T-helper 2 cell treated with Interferon-gamma antibody and Interleukin-4, amounts not matched to agents 5 μg/mL and 100 μg/mL, for 36 hours (primary cell): Measurements from ENCODE around the gene MSI2.

Experiments used
- DNase-seq: peaks from one replicate; pipeline ENCODE4 v3.0.0; 2021; ENCODE audit warnings: low spot score
- H3K27ac Mint-ChIP-seq: one replicate; pipeline ENCODE4 v1.8.0; 2021; ENCODE audit warnings: mild to moderate bottlenecking, mixed read lengths
- H3K27me3 Mint-ChIP-seq: one replicate; pipeline ENCODE4 v1.8.0; 2021; ENCODE audit warnings: low read depth, mixed read lengths
- H3K36me3 Mint-ChIP-seq: one replicate; pipeline ENCODE4 v1.8.0; 2021; ENCODE audit warnings: low read depth, mixed read lengths
- H3K4me1 Mint-ChIP-seq: one replicate; pipeline ENCODE4 v1.8.0; 2021; ENCODE audit warnings: low read depth, mixed read lengths
- H3K4me3 Mint-ChIP-seq: one replicate; pipeline ENCODE4 v1.8.0; 2022; ENCODE audit warnings: mild to moderate bottlenecking, moderate library complexity, mixed read lengths
- H3K9me3 Mint-ChIP-seq: one replicate; pipeline ENCODE4 v1.8.0; 2021; ENCODE audit warnings: mixed read lengths

MSI2 gene

DNA sequence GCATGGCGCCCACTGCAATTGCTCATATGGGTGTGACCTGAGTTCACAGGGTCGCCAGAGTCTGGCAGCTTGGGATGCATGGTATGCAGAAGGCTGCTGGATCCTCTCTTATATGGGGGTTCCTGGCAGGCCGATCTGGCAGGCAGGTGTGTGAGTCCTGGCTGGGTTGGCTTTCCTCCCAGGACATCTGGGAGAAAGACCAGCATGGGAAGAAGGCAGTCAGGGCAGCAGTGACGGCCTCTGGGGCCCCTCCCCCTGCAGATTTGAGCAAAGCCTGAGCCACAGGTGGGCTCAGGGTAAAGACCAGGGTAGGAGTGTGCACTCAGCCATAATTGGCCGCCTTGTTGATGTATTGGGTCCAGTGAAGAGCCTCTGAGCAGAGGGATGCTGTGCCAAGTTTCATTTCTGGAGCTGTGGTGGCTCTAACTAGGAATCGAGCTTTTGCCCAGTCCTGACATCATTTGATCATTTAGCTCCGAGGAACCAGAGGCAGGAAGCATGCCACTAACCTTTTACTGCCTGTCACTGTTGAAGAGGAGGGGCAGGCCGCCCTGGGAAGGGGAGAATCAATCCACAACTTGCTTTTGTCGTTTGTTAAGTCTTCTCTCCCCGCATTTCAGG, 314.5 kb downstream of the MSI2 start:
- no peaks in the 10 kb centered on the region for H3K9me3 Mint-ChIP-seq
- H3K27ac Mint-ChIP-seq, result no peak overlapping the region
- H3K4me1 Mint-ChIP-seq, result no peaks in the 10 kb centered on the region

DNA sequence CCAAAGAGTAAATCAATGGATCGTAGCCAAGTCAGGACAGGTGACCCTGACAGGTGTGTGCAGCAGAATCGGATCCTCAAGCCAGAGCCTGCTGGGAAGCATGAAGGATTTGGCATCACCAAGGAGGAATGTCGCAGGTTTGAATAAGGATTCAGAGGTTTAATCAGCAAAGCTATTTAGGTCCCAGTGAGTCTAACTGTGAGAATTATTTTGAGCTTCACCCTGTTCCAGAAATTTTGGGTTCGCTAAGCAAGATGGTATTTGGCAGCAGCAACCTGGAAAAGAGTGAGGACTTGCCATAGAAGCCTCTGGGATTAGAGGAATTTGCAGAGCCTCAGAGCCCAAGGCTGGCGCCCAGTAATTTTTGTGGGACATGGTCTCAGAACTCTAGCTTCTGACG, 315.7 kb downstream of the MSI2 start:
- H3K9me3 Mint-ChIP-seq, result no peaks in the 10 kb centered on the region
- no peaks in the 10 kb centered on the region for H3K4me1 Mint-ChIP-seq

More for the DNA sequence above, 314.5 kb downstream of the MSI2 start:
- H3K27me3 Mint-ChIP-seq, result no peaks in the 10 kb centered on the region
- no peaks in the 10 kb centered on the region for H3K36me3 Mint-ChIP-seq
- H3K4me3 Mint-ChIP-seq, result no peak overlapping the region
- DNase-seq, result no peak

DNA sequence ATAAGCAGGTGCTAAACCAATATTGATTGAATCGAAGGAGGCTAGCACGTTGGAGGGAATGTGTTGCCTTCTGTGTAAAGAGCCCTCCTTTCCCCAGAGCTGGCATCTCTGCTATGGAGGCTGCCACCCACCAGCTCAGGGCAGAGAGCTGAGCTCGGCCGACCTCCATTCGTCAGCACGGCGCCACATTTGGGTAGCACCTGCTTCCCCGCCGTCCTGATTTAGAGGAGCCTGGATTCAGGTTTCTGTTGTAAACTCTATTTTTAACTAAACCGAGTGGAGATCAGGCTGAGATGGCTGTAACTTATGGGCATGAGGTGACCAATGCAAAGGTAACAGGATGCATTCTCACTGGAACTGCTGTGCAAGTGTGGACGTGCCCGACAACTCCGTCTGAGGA, 316.3 kb downstream of the MSI2 start:
- Mint-ChIP-seq H3K27ac (no peak overlapping the region), H3K27me3 (no peaks in the 10 kb centered on the region), H3K4me3 (no peak overlapping the region), H3K4me1 (no peaks in the 10 kb centered on the region), H3K36me3 (no peaks in the 10 kb centered on the region), H3K9me3 (no peaks in the 10 kb centered on the region)
- DNase-seq, result no peak

More for the DNA sequence above, 315.7 kb downstream of the MSI2 start:
- DNase-seq, result no peak
- Mint-ChIP-seq H3K36me3 (no peaks in the 10 kb centered on the region), H3K27ac (no peak overlapping the region), H3K4me3 (no peak overlapping the region), H3K27me3 (no peaks in the 10 kb centered on the region)

DNA sequence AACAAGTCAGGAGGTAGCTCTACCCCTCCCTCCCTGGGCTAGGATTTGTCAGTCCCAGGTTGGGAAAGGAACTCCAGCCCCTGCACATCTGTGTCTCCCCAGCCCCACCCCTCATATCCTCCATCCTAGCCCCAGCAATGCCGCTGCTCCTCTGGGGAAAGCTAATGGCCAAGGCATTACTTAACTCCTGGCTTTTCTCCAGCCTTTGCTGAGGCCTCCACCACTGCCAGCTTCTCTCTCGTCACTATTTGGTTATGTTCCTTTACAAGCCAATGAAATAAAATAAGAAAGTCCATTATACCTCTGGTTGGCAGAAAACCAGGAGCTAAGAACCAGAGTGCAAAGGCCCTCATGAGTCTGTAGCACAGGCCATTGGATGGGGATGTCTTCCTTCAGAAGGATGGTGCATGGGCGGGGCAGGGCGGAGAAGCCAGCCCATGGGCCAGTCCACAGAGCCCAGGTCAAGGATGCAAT, 317.8 kb downstream of the MSI2 start:
- H3K4me3 Mint-ChIP-seq, result no peak overlapping the region
- H3K27ac Mint-ChIP-seq, result no peak overlapping the region
- H3K4me1 Mint-ChIP-seq, result no peaks in the 10 kb centered on the region
- H3K27me3 Mint-ChIP-seq, result no peaks in the 10 kb centered on the region
- H3K9me3 Mint-ChIP-seq, result no peaks in the 10 kb centered on the region
- DNase-seq, result no peak
- no peaks in the 10 kb centered on the region for H3K36me3 Mint-ChIP-seq

- Mint-ChIP-seq H3K27ac (no peak overlapping the region), H3K27me3 (no peaks in the 10 kb centered on the region)
Measured at GRCh38 chr17:57576744-57577143, 320.4 kb downstream of the MSI2 start.

GRCh38 chr17:57577751-57578607, 321.7 kb downstream of the MSI2 start:
- Mint-ChIP-seq H3K36me3 (no peaks in the 10 kb centered on the region), H3K4me1 (no peaks in the 10 kb centered on the region), H3K27me3 (no peaks in the 10 kb centered on the region), H3K9me3 (no peaks in the 10 kb centered on the region), H3K27ac (no peak overlapping the region), H3K4me3 (no peak overlapping the region)
- DNase-seq, result no peak

More at GRCh38 chr17:57576744-57577143, 320.4 kb downstream of the MSI2 start:
- Mint-ChIP-seq H3K9me3 (no peaks in the 10 kb centered on the region), H3K4me3 (no peak overlapping the region), H3K4me1 (no peaks in the 10 kb centered on the region), H3K36me3 (no peaks in the 10 kb centered on the region)
- DNase-seq, result no peak

DNA sequence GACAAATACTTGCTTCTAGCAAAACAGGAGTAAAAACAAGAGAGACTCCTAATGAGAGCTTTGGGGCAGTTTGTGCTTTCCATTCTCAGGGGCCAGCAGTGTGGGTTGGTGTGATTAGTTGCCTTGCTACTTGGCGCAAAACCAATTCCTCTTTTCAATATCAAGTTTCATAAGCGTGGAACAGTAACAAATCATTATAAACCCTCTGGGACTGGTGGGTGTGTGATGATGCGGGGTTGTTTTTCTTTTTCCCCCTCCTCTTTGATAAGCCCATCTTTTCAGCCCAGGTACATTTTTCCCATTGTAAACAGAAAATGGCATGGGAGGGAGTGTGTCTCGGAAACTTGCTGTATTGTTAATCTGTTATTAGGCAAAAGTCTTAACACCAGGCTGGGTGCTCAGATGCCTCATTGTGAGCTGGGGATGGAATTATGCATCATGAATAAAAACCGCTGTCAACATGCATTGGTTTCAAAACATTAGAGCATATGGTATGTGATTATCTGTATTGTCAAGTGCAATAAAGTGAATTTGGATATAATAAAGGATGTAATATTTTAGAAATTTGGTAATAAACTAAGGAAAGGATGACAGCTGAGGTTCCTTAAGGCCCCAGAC, 322.4 kb downstream of the MSI2 start:
- Mint-ChIP-seq H3K9me3 (no peaks in the 10 kb centered on the region), H3K27ac (no peak overlapping the region), H3K27me3 (no peaks in the 10 kb centered on the region), H3K4me3 (no peak overlapping the region), H3K36me3 (no peaks in the 10 kb centered on the region), H3K4me1 (no peaks in the 10 kb centered on the region)
- no peak for DNase-seq

DNA sequence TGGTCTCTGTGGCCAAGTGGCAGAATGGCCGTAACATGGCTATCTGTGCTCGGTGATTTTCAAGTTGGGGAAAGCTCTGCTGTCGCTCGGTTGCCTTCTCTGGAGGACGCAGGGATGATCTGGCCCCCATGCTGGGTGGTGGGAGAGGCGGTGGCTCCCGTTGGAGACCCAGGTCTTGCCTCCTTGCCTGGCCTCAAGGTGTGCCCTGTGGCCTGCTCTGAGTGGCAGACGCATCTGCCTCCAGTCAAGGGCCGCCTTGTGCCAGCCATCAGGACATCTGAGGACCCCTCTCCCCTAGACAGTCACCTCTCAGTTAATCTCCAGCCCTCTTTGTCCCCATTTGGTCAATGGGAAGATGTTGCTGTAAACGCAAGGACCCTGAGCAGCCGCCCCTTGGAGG, 322.9 kb downstream of the MSI2 start:
- no peaks in the 10 kb centered on the region for H3K36me3 Mint-ChIP-seq
- H3K9me3 Mint-ChIP-seq, result no peaks in the 10 kb centered on the region
- no peaks in the 10 kb centered on the region for H3K27me3 Mint-ChIP-seq
- H3K4me1 Mint-ChIP-seq, result no peaks in the 10 kb centered on the region
- no peak for DNase-seq
- no peak overlapping the region for H3K4me3 Mint-ChIP-seq
- H3K27ac Mint-ChIP-seq, result no peak overlapping the region

GRCh38 chr17:57580055-57580739, 323.9 kb downstream of the MSI2 start:
- Mint-ChIP-seq H3K9me3 (no peaks in the 10 kb centered on the region), H3K27me3 (no peaks in the 10 kb centered on the region), H3K4me3 (no peak overlapping the region), H3K36me3 (no peaks in the 10 kb centered on the region), H3K27ac (no peak overlapping the region), H3K4me1 (no peaks in the 10 kb centered on the region)
- no peak for DNase-seq

- Mint-ChIP-seq H3K4me3 (no peak overlapping the region), H3K27me3 (no peaks in the 10 kb centered on the region), H3K27ac (no peak overlapping the region), H3K4me1 (no peaks in the 10 kb centered on the region), H3K9me3 (no peaks in the 10 kb centered on the region), H3K36me3 (no peaks in the 10 kb centered on the region)
- DNase-seq, result no peak
Measured at GRCh38 chr17:57582881-57583756, 326.8 kb downstream of the MSI2 start.

GRCh38 chr17:57584050-57584551, 327.8 kb downstream of the MSI2 start:
- Mint-ChIP-seq H3K4me3 (no peak overlapping the region), H3K9me3 (no peaks in the 10 kb centered on the region), H3K36me3 (no peaks in the 10 kb centered on the region), H3K4me1 (no peaks in the 10 kb centered on the region), H3K27me3 (no peaks in the 10 kb centered on the region), H3K27ac (no peak overlapping the region)
- DNase-seq, result no peak

- H3K27me3 Mint-ChIP-seq, result no peaks in the 10 kb centered on the region
- no peak for DNase-seq
- H3K36me3 Mint-ChIP-seq, result no peaks in the 10 kb centered on the region
- no peaks in the 10 kb centered on the region for H3K4me1 Mint-ChIP-seq
- no peak overlapping the region for H3K4me3 Mint-ChIP-seq
- no peak overlapping the region for H3K27ac Mint-ChIP-seq
- no peaks in the 10 kb centered on the region for H3K9me3 Mint-ChIP-seq
Measured at GRCh38 chr17:57585341-57586195, 329.2 kb downstream of the MSI2 start.
